NCI-H748 (cell line): Measurements from ENCODE around the gene OR2T1.
"Not testable (repeated sequence)": the region's sequence is repeated elsewhere in the genome, so short reads cannot be mapped to it uniquely, and the experiment has no call there.

Experiments
- DNase-seq: peaks from one replicate; lab custom pipeline; 2025; ENCODE audit not compliant: unreplicated experiment; lab: John Stamatoyannopoulos, UW

The OR2T1 gene, protein sequence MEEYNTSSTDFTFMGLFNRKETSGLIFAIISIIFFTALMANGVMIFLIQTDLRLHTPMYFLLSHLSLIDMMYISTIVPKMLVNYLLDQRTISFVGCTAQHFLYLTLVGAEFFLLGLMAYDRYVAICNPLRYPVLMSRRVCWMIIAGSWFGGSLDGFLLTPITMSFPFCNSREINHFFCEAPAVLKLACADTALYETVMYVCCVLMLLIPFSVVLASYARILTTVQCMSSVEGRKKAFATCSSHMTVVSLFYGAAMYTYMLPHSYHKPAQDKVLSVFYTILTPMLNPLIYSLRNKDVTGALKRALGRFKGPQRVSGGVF

GRCh38 chr1:248402748-248403147 is at the start of gene OR2T1:
OR2T1 (plus strand) TSS chr1:248403048; CDS start chr1:248406148, 3,100 bp downstream.
- no peak for DNase-seq

DNA sequence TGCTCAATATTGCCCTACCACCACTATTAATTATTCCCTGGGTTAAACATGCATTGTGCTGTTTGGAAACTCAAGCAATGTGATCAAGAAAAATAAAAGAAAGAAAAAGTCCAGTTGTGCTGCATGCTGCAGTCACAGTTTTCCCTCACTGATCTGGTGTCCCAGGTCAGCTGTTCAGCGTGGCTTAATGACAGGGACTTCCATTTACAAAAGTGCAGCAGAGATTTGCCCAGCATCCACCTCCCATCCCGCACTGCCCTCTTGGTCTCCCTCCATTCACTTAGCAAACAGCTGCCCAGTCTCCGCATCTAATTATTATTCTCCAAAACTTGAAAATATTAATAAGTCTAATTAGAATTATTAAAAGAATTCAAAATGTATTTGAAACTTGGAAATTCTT is 43.4 kb upstream of the OR2T1 start:
- no peak for DNase-seq

GRCh38 chr1:248361121-248361715 is 41.6 kb upstream of the OR2T1 start, which contains the start of gene OR2T4:
OR2T4 (plus strand) TSS chr1:248361665; CDS start chr1:248361665, 0 bp downstream.
- DNase-seq = no peak

GRCh38 chr1:248366609-248367008 is 36.2 kb upstream of the OR2T1 start:
- DNase-seq = no peak

- no peak for DNase-seq
Measured at GRCh38 chr1:248372394-248372793, 30.5 kb upstream of the OR2T1 start.

DNA sequence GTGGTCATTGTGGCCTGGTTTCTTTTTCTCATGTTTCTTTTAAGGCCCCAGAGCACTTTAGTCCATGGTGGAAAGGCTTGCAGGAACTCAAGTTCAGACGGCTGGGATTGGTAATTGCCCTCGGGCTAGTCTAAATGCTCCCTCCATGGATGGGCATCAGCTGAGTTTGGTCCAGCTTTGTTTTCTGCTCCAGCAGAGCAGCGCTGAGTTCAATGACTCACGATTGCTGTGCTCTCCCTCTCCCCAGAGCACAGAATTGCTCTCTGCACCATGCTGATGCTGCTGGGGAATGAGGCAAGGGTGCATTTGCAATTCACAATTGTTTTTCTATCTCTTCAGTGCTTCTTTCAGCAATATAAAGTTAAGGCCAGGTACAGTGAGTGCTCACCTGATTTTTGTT is 29.1 kb upstream of the OR2T1 start:
- no peak for DNase-seq

DNA sequence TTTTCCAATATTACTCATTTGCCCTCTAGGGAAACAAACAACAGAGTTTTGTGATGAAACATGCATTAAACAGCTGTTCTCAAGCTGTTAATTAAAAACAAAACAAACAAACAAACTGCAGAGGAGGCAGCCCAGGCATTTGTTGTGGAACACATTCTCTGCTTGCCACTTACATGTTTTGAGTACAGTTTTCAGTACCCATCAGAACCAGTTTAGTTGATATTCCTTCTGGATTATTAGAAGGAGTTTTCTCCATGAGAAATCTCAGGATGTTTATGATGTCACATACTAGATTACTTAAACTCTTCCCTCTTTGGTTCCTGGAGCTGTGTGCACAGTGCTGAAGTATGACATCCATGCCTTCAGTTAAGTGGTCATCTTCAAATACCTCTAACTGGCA is 27.4 kb upstream of the OR2T1 start, which contains the start of gene OR2T6:
TSS of gene OR2T6 (plus strand) at position 301 of the 400 bp plus-strand sequence. CDS start 11,863 bp downstream, outside the sequence.
- DNase-seq = no peak

DNA sequence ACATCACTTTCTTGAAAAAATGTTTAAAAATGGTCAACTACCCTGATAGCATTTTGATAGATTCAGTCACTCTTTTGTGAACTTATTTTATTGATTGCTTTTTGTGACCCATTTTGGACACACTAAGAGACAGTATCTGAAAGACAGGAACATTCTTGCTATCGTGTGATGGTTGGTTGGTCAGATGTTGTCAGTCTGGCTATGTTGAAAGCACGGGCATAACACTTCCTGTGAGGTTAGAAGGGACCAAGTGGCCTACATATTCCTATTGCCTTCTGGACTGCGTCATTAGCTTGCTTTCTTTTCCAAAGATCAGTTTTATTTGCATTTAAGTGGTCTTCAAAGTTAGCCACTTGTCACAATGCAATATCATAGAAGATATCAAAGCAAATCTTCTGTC is 25.9 kb upstream of the OR2T1 start:
- no peak for DNase-seq

- DNase-seq = no peak
Measured at GRCh38 chr1:248380854-248381253, 22.0 kb upstream of the OR2T1 start.

DNA sequence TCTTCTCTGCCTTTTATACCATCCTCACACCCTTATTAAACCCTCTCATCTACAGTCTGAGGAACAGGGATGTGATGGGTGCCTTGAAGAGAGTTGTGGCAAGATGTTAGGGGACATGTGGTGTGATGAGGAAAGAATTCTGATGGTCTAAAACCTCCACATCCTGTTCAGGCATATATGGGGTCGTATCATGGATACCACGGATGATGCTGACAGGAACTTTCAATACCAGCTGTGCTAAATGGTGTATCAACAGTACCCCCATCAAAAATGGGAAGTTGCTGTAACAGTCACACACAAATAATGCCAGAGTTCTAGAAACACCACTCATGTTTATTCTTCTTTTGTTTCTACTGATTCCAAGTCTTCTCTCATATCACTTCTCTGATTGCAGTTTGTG is 14.4 kb upstream of the OR2T1 start:
- DNase-seq = no peak

DNA sequence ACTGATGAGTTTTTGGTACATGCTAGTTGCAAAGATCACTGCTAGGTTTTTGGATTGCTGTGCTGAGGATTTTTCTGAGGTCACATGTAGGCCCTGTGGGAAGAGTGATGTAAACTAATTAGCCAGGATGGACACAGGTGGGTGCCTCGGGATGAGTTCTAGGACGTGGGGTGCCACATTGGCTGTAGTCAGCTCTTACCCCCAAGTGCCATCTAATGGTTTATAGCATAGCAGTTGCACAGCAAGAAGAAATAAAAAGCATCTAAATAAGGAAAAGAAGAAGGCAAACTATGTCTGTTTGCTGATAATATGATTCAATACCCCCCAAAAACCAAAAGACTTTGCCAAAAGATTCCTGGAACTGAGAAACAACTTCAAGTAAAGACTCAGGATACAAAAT is 9.8 kb upstream of the OR2T1 start:
- DNase-seq = peak; percentile 29

DNA sequence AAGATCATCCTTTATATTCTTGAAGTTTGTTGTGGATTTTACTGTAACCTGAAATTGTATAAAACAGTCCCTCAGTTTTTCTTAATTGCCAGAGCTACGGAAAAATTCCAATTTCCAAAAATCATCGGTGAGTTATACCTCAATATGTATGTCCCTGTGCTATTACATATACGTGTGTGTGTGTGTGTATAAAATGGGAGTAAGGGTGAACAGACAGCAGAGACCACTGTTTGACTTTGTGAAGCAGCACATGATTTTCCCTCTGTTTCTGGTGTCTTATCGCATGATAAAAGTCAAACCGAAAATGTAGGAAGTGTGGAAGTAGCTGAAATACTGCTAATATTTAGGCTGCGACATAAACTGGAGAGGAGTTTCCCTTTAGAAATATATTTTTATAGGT is 1.2 kb downstream of the OR2T1 start:
- DNase-seq = peak; percentile 7

DNA sequence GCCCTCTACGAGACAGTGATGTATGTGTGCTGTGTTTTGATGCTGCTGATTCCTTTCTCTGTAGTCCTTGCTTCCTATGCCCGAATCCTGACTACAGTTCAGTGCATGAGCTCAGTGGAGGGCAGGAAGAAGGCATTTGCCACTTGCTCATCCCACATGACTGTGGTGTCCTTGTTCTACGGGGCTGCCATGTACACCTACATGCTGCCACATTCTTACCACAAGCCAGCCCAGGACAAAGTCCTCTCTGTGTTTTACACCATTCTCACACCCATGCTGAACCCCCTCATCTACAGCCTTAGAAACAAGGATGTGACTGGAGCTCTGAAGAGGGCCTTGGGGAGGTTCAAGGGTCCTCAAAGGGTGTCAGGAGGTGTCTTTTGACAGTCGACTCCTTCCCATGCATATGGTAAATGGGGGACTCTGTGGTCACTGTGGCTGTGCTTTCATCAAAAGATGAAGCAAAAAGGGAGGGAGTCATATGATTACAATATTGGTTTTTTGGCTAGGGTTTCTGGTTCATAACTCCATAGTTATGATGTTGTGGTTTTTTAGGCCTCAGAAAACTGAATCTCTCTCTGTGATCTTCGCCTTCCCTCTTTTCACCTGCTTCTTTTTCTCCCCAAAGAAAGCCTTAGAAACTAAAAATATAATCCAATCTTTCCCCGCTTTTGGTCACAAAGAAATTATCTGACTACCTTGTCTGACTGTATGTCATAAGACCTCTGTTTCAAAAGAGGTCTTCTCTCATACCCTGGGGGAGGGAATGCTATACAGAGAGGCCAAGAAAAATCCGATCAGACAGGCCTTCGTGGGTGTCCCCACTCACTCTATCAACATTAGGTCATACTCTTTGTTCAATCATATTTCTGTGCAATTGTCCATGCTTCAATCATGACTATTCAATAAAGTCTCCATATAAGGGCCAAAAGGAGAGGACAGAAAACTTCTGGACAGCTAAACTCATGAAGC is 4.2 kb downstream of the OR2T1 start:
- DNase-seq = no peak

GRCh38 chr1:248416226-248416625 is 13.4 kb downstream of the OR2T1 start:
- DNase-seq = no peak

DNA sequence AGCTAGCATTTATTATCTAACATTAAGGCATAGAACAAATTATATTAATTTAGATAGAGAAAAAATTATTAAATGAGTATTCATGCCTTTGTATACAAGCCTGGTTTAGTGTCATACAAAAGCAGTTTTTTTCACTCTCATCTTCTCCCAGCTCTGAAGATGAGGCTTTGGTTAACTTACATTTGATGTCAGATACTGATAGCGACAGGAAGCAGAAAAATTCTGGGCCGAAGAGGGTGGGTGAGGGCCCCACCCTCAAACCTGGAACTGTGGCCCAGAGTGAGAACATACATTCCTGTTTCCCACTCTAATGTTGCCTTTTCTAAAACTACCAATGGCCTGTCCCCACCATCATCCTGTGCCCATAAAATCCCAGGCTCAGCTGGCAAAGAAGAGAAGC is 15.0 kb downstream of the OR2T1 start:
- DNase-seq = no peak

- DNase-seq = no peak
Measured at GRCh38 chr1:248421384-248421783, 18.5 kb downstream of the OR2T1 start.

GRCh38 chr1:248427526-248428191 is 24.8 kb downstream of the OR2T1 start:
- not testable (repeated sequence) for DNase-seq

DNA sequence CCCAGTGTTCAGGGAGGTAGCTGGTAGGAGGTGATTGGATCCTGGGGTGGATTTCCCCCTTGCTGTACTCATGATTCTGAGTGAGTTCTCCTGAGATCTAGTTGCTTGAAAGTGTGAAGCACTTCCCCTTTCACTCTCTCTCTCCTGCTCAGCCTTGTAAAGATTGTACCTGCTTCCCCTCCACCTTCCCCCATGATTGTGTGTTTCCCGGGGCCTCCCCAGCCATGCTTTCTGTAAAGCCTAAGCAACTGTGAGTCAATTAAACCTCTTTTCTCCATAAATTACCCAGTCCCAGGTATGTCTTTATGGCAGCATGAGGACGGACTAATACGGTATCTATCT is 25.3 kb downstream of the OR2T1 start:
- DNase-seq = not testable (repeated sequence)

DNA sequence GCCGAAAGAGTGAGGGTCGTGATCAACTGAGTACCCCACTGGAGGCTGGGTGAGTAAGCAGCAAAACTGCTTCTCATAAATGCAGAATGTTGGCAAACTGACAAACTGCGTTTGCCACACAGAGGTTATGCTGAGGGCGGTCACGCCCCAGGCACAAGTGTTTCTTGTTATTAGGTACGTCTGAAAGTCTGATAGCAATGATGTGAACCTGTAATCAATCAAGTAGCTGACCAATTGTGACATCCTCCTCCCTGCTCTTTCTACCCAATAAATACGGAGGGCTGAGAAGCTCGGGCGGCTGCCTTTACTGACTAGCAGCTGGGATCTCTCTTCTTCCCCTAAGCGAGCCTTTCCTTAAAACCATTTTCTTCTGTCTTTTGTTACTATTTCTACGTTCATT is 28.8 kb downstream of the OR2T1 start:
- not testable (repeated sequence) for DNase-seq

DNA sequence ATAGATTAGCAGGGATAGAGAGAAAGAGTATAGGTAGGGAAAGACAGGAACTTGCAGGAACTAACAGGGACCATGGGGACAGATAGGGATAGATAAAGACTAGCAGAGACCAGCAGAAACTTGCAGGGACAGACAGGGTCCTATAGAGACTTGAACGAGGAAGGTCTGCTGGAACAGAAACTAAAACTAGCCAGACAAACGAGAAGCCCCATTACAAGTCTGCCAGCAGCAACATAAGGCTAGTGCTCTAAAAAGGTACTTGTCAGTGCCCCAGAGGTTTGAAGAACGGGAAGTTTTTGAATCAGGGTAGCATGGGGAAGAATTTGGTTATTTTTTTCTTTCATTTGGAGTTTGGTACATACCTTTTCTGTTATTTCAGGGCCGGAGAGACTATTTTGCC is 29.4 kb downstream of the OR2T1 start:
- DNase-seq = not testable (repeated sequence)
